ENCODE results near the gene VASH1. TPM values are rescaled to one million over a fixed set of nuclear protein-coding genes. Genes with fewer than 3 reads are reported as not detected.
A peak's percentile ranks its signal among the peaks of the same experiment; 100 is the strongest.

The VASH1 gene
- total RNA-seq, 1 donor = 3.9 TPM

DNA sequence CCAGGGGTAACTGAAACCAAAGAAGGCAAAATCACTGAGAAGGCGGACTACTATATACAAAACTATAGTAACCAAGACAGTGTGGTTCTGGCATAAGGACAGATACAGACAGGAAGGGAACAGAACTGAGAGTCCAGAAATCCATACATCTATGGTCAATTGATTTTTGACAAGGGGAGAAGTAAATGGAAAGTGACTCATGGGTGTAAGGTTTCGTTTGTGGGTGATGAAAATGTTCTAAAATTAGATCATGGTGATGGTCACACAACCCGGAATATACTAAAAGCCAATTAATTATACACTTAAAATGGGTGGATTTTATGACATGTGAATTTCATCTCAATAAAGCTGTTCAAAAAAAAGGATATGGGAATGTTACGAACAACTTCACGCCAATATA lies 32.7 kb downstream of the VASH1 start:
- DNase-seq (ENCODE audit: low read depth) = no peak
- no peak for TF ChIP-seq CTCF (IDR thresholded peaks at IDR 0.05; ENCODE audit: insufficient read depth, low read depth, low read length)
- H3K4me3 ChIP-seq (ENCODE audit: low read depth, low read length) = no peak overlapping the region

DNA sequence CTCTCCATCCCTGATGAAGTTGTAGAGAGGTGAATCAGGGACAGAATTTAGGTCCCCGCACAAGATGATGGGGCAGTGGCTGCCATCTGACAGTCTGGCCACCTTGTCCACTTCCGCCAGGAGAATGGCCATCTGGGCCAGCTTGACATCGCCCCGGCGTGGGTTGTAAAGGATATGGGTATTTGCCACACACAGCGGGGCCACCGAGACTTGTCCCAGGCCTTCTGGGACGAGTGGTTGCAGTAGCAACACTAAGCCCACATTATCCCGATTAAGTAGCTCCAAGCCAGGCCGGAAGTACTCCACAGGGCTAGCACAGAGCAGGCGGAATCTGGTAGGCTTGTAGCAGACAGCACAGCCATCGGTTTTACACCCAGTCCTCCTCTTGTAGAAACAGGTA lies 45.2 kb downstream of the VASH1 start:
- no peak for TF ChIP-seq CTCF (IDR thresholded peaks at IDR 0.05; ENCODE audit: insufficient read depth, low read depth, low read length)
- no peak for DNase-seq (ENCODE audit: low read depth)

GRCh38 chr14:76808011-76808410 lies 46.7 kb downstream of the VASH1 start:
- no peak for DNase-seq (ENCODE audit: low read depth)
- no peak overlapping the region for H3K4me3 ChIP-seq (ENCODE audit: low read depth, low read length)
- no peak for TF ChIP-seq CTCF (IDR thresholded peaks at IDR 0.05; ENCODE audit: insufficient read depth, low read depth, low read length)

More for the DNA sequence above, 45.2 kb downstream of the VASH1 start:
- no peak overlapping the region for H3K4me3 ChIP-seq (ENCODE audit: low read depth, low read length)

GRCh38 chr14:76808990-76809389 lies 47.7 kb downstream of the VASH1 start:
- no peak overlapping the region for H3K4me3 ChIP-seq (ENCODE audit: low read depth, low read length)
- TF ChIP-seq CTCF (IDR thresholded peaks at IDR 0.05; ENCODE audit: insufficient read depth, low read depth, low read length) = no peak
- no peak for DNase-seq (ENCODE audit: low read depth)

DNA sequence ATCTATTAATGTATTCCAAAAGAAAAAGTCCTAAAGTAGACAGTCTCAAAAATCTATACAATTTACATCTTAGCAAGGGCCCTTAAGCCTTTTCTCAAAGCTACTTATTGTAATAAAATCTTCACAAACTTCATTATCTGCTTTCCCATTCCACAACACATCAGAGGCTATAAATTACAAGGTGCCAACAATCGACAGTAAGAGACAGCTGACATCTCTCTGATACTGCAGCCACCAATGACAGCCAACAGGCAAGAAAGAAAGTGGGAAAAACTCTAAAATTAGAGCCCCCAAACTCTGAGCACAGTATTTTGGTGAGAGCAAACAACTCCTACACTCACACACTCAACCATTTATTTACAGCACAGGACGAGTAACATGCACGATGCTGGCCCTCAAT lies 49.3 kb downstream of the VASH1 start:
- DNase-seq (ENCODE audit: low read depth) = peak; percentile 2
- no peak for TF ChIP-seq CTCF (IDR thresholded peaks at IDR 0.05; ENCODE audit: insufficient read depth, low read depth, low read length)
- H3K4me3 ChIP-seq (ENCODE audit: low read depth, low read length) = peak overlapping the region; percentile 84

DNA sequence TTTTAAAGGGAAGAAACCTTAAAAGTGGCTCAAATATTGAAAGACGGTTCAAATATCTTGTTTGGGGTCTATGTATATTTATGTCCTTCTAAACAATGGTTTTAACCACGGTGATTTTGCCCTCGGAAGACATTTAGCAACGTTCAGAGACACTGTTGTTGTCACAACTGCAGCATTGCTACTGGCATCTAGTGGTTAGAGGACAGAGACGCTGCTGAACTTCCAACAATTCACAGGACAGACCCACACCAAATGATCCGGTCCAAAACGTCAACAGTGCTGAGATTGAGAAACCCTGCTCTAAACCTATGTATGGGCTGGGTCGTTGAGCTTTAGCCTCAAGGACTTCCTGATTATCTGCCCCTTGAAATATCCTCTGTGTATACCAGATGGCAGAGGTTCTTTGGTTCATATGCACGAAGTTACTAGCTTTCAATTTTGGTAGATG lies 49.7 kb downstream of the VASH1 start:
- peak; percentile 48 for DNase-seq (ENCODE audit: low read depth)
- peak; percentile 59 for TF ChIP-seq CTCF (IDR thresholded peaks at IDR 0.05; ENCODE audit: insufficient read depth, low read depth, low read length)
- peak overlapping the region; percentile 84 for H3K4me3 ChIP-seq (ENCODE audit: low read depth, low read length)

- DNase-seq (ENCODE audit: low read depth) = peak; percentile 2
- TF ChIP-seq CTCF (IDR thresholded peaks at IDR 0.05; ENCODE audit: insufficient read depth, low read depth, low read length) = no peak
- H3K4me3 ChIP-seq (ENCODE audit: low read depth, low read length) = peak overlapping the region; percentile 84
Measured at GRCh38 chr14:76811561-76811960, 50.3 kb downstream of the VASH1 start.

All from fibroblast of villous mesenchyme (primary cell).